MM.1S (cell line): ENCODE data around the gene PIK3R2.

ENCODE experiments used
- DNase-seq: peaks from one replicate; pipeline ENCODE4 v3.0.0-alpha.2; 2015
- H2AFZ ChIP-seq: fragments of 300-600 bp; sonication (generic); 2 replicates; pipeline ENCODE4 v1.6.0; 2016; ENCODE audit warnings: antibody characterized with exemption, low read length
- H3F3A ChIP-seq: fragments of 300-600 bp; sonication (generic); 2 replicates; pipeline ENCODE4 v1.6.1; 2016; ENCODE audit warnings: mild to moderate bottlenecking, antibody characterized with exemption, low read length, moderate library complexity, mixed read lengths; ENCODE audit not compliant: insufficient read depth
- H3K27ac ChIP-seq: fragments of 300-600 bp; sonication (generic); 2 replicates; pipeline ENCODE4 v1.5.1; 2016; ENCODE audit warnings: mild to moderate bottlenecking, low read length
- H3K27me3 ChIP-seq: fragments of 300-600 bp; sonication (generic); replicated peaks from 2 replicates; pipeline ENCODE4 v1.6.0; 2016; ENCODE audit warnings: low read length; ENCODE audit not compliant: insufficient read depth
- H3K36me3 ChIP-seq: fragments of 300-600 bp; sonication (generic); replicated peaks from 2 replicates; pipeline ENCODE4 v1.6.1; 2016; ENCODE audit warnings: mild to moderate bottlenecking, low read length, mixed read lengths; ENCODE audit not compliant: insufficient read depth
- H3K4me1 ChIP-seq: fragments of 300-600 bp; sonication (generic); 2 replicates; pipeline ENCODE4 v1.6.1; 2016; ENCODE audit warnings: low read length, mixed read lengths
- H3K4me2 ChIP-seq: fragments of 300-600 bp; sonication (generic); 2 replicates; pipeline ENCODE4 v1.6.0; 2016; ENCODE audit warnings: low read depth, low read length
- H3K4me3 ChIP-seq: fragments of 300-600 bp; sonication (generic); 2 replicates; pipeline ENCODE4 v1.5.1; 2016; ENCODE audit warnings: low read length, mixed read lengths
- H3K79me2 ChIP-seq: fragments of 300-600 bp; sonication (generic); 2 replicates; pipeline ENCODE4 v1.6.1; 2016; ENCODE audit warnings: mixed run types, low read length, mixed read lengths
- H3K9ac ChIP-seq: fragments of 300-600 bp; sonication (generic); 2 replicates; pipeline ENCODE4 v1.6.1; 2016; ENCODE audit warnings: low read length, mixed read lengths
- H3K9me2 ChIP-seq: fragments of 300-600 bp; sonication (generic); replicated peaks from 2 replicates; pipeline ENCODE4 v1.6.1; 2016; ENCODE audit warnings: mild to moderate bottlenecking, low read length, mixed read lengths; ENCODE audit not compliant: insufficient read depth
- H3K9me3 ChIP-seq: fragments of 300-600 bp; sonication (generic); replicated peaks from 2 replicates; pipeline ENCODE4 v1.6.1; 2016; ENCODE audit warnings: mild to moderate bottlenecking, low read length, mixed read lengths; ENCODE audit not compliant: insufficient read depth
- H4K20me1 ChIP-seq: fragments of 300-600 bp; sonication (generic); 2 replicates; pipeline ENCODE4 v1.6.1; 2016; ENCODE audit warnings: mild to moderate bottlenecking, low read length, moderate library complexity, mixed read lengths; ENCODE audit not compliant: insufficient read depth
- CTCF ChIP-seq: fragments of 300-600 bp; sonication (generic); IDR thresholded peaks from 2 replicates; pipeline ENCODE4 v1.5.1; 2016; ENCODE audit warnings: antibody characterized with exemption, low read length, mixed read lengths
- EZH2 ChIP-seq: fragments of 300-600 bp; sonication (generic); optimal IDR thresholded peaks from 2 replicates; pipeline ENCODE3; 2017; ENCODE audit warnings: low read depth, mild to moderate bottlenecking, antibody characterized with exemption, low read length, mixed read lengths
- EZH2phosphoT487 ChIP-seq: fragments of 300-600 bp; sonication (generic); IDR thresholded peaks from 2 replicates; pipeline ENCODE4 v1.6.1; 2018; ENCODE audit warnings: antibody characterized with exemption, low read length

PIK3R2 gene

GRCh38 chr19:18155095-18156087, 2.4 kb downstream of the PIK3R2 start:
- Histone ChIP-seq H3K9ac (no peak overlapping the region), H3K4me2 (no peak overlapping the region), H3K27me3 (no peaks in the 10 kb centered on the region), H3K9me3 (no peaks in the 10 kb centered on the region), H3K4me3 (no peak overlapping the region), H3K36me3 (no peaks in the 10 kb centered on the region), H3K79me2 (peaks cover 14% of the 10 kb centered on the region; the same call in 1 of the 2 replicates), H3F3A (peaks cover 17% of the 10 kb centered on the region), H3K4me1 (0 out of 2 replicates have a peak, but pooled peaks cover 6% of the 10 kb centered on the region), H2AFZ (no peak overlapping the region), H3K9me2 (no peaks in the 10 kb centered on the region), H4K20me1 (no peaks in the 10 kb centered on the region), H3K27ac (no peak overlapping the region)
- DNase-seq, result no peak
- no peak for TF ChIP-seq CTCF
- no peak for TF ChIP-seq EZH2
- TF ChIP-seq EZH2phosphoT487, result no peak

DNA sequence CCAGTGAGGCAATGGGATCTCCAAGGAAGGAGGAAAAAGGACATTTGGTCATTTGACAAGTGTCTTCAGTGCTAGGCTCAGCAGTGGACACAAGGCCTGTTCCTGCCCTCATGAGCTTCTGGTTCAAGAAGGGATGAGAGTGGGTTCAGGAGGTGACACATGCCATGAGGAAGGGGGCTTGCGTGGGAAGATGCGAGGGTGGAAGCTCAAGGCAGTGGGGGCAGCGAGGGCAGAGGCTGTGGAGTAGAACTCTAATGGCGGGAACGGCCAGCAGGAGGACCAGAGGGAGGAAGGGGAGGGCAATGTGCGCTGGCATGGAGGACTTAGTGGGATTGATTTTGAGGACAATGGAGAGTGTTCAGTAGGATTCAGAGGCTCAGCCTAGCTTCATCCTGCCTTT, 3.3 kb downstream of the PIK3R2 start:
- H3K79me2 ChIP-seq, result peaks cover 14% of the 10 kb centered on the region; the same call in 1 of the 2 replicates
- H3K9me2 ChIP-seq, result no peaks in the 10 kb centered on the region
- no peak overlapping the region for H3K4me3 ChIP-seq
- no peak overlapping the region for H2AFZ ChIP-seq
- H3K4me1 ChIP-seq, result 0 out of 2 replicates have a peak, but pooled peaks cover 6% of the 10 kb centered on the region
- no peaks in the 10 kb centered on the region for H3K27me3 ChIP-seq
- TF ChIP-seq EZH2phosphoT487 (no peak), CTCF (no peak), EZH2 (no peak)
- no peaks in the 10 kb centered on the region for H4K20me1 ChIP-seq
- no peak overlapping the region for H3K27ac ChIP-seq
- H3K4me2 ChIP-seq, result no peak overlapping the region
- H3F3A ChIP-seq, result peaks cover 17% of the 10 kb centered on the region
- no peaks in the 10 kb centered on the region for H3K9me3 ChIP-seq
- H3K9ac ChIP-seq, result no peak overlapping the region
- DNase-seq, result no peak
- no peaks in the 10 kb centered on the region for H3K36me3 ChIP-seq

GRCh38 chr19:18156841-18157464, 4.0 kb downstream of the PIK3R2 start:
- DNase-seq, result no peak
- Histone ChIP-seq H3K4me2 (no peak overlapping the region), H3K9ac (no peak overlapping the region), H3K9me2 (no peaks in the 10 kb centered on the region), H3F3A (peaks cover 13% of the 10 kb centered on the region), H3K4me3 (no peak overlapping the region), H3K4me1 (peaks cover 4% of the 10 kb centered on the region), H2AFZ (no peak overlapping the region), H3K27me3 (no peaks in the 10 kb centered on the region), H3K27ac (no peak overlapping the region), H4K20me1 (no peaks in the 10 kb centered on the region), H3K36me3 (no peaks in the 10 kb centered on the region), H3K9me3 (no peaks in the 10 kb centered on the region), H3K79me2 (peaks cover 14% of the 10 kb centered on the region; the same call in 1 of the 2 replicates)
- TF ChIP-seq CTCF, result no peak
- no peak for TF ChIP-seq EZH2
- no peak for TF ChIP-seq EZH2phosphoT487
